H1 (cell line): ENCODE results near the gene ZPBP2. TPM values are rescaled to one million over a fixed set of nuclear protein-coding genes. Genes with fewer than 3 reads are reported as not detected.

Experiments used
- CTCF ChIA-PET: fragments of 300-600 bp; sonication (Branson Sonifier 250); formaldehyde crosslinking; loops from one replicate; lab custom pipeline; 2021; ENCODE audit not compliant: partially characterized antibody; lab: Charles Lee
- POLR2A ChIA-PET: fragments of 300-600 bp; sonication (Branson Sonifier 250); formaldehyde crosslinking; loops from one replicate; lab custom pipeline; 2021; ENCODE audit warnings: inconsistent platforms; ENCODE audit not compliant: partially characterized antibody; lab: Charles Lee
- DNase-seq, 2 experiments: peaks; one replicate each; pipeline versions ENCODE4 v3.0.0 to v3.0.0-alpha.2; 2010 to 2022; ENCODE audit warnings: low spot score in 2 of 2, low read depth in 1 of 2, mixed read lengths in 1 of 2
- FAIRE-seq: peaks from 2 replicates; lab custom pipeline; 2011; peaks lifted over from hg19 to GRCh38; lab: Jason Lieb, UNC
- H2AFZ ChIP-seq: 2 replicates; pipeline ENCODE4 v1.8.1; 2012; ENCODE audit warnings: low read length, inconsistent platforms
- H2AK5ac ChIP-seq: 2 replicates; pipeline ENCODE4 v1.6.1; 2013; ENCODE audit warnings: low read depth, low read length
- H2BK120ac ChIP-seq: replicated peaks from 2 replicates; pipeline ENCODE3; 2013; ENCODE audit warnings: low read depth, low read length, inconsistent platforms
- H2BK12ac ChIP-seq: 2 replicates; pipeline ENCODE4 v1.6.1; 2013; ENCODE audit warnings: low read depth, low read length
- H2BK15ac ChIP-seq: 2 replicates; pipeline ENCODE4 v1.6.1; 2013; ENCODE audit warnings: low read length
- H2BK20ac ChIP-seq: 2 replicates; pipeline ENCODE4 v1.6.1; 2013; ENCODE audit warnings: low read length
- H2BK5ac ChIP-seq: 2 replicates; pipeline ENCODE4 v1.6.1; 2013; ENCODE audit warnings: low read depth, low read length
- H3K14ac ChIP-seq: 2 replicates; pipeline ENCODE4 v1.6.1; 2013; ENCODE audit warnings: inconsistent platforms; ENCODE audit not compliant: insufficient read length
- H3K18ac ChIP-seq: 2 replicates; pipeline ENCODE4 v1.6.1; 2013; ENCODE audit warnings: low read length; ENCODE audit errors: extremely low read depth
- H3K23ac ChIP-seq: 2 replicates; pipeline ENCODE4 v1.6.1; 2013; ENCODE audit warnings: inconsistent platforms; ENCODE audit not compliant: insufficient read length
- H3K23me2 ChIP-seq: 2 replicates; pipeline ENCODE4 v1.6.1; 2013; ENCODE audit warnings: low read depth, low read length
- H3K27ac ChIP-seq: 2 replicates; pipeline ENCODE4 v1.6.1; 2011; ENCODE audit warnings: low read depth, low read length, inconsistent platforms
- H3K27me3 ChIP-seq, 4 experiments: replicated peaks in 1 of 4; 1 replicate in 1 of 4; 2 replicates in 3 of 4; pipeline versions ENCODE4 v1.6.1 to v1.8.1; 2011 to 2013; ENCODE audit warnings: low read length in 3 of 4, mild to moderate bottlenecking in 3 of 4, inconsistent platforms in 2 of 4, mixed read lengths in 2 of 4, moderate library complexity in 1 of 4; ENCODE audit not compliant: control insufficient read depth in 3 of 4, insufficient read depth in 3 of 4; ENCODE audit errors: extremely low read depth in 1 of 4
- H3K36me3 ChIP-seq, 4 experiments: 2 replicates each; pipeline versions ENCODE4 v1.6.1 to v1.8.1; 2011 to 2013; ENCODE audit warnings: mild to moderate bottlenecking in 4 of 4, low read length in 3 of 4, moderate library complexity in 2 of 4, control low read depth in 1 of 4, inconsistent platforms in 1 of 4; ENCODE audit not compliant: insufficient read depth in 4 of 4, control insufficient read depth in 2 of 4
- H3K4ac ChIP-seq: replicated peaks from 2 replicates; pipeline ENCODE3; 2013; ENCODE audit warnings: low read length, low read depth, mixed read lengths, inconsistent platforms; ENCODE audit not compliant: insufficient read length
- H3K4me1 ChIP-seq, 4 experiments: replicated peaks in 1 of 4; 1 replicate in 1 of 4; 2 replicates in 3 of 4; pipeline versions ENCODE4 v1.6.1 to v1.8.1; 2011 to 2013; ENCODE audit warnings: low read length in 3 of 4, inconsistent platforms in 2 of 4, mixed read lengths in 1 of 4; ENCODE audit not compliant: insufficient read depth in 4 of 4, control insufficient read depth in 3 of 4
- H3K4me2 ChIP-seq, 2 experiments: 2 replicates each; pipeline versions ENCODE4 v1.6.1 to v1.8.1; 2011 to 2013; ENCODE audit warnings: low read depth in 2 of 2, low read length in 2 of 2, control low read depth in 1 of 2, inconsistent platforms in 1 of 2, mild to moderate bottlenecking in 1 of 2; ENCODE audit not compliant: insufficient read depth in 1 of 2
- H3K4me3 ChIP-seq, 4 experiments: fragments of 200-600, 300-600 bp in 1 of 4; sonication (generic), shearing (Covaris generic), sonication (Bioruptor Twin) in 1 of 4; 2 replicates each; pipeline versions ENCODE4 v1.5.1 to v1.8.1; 2011 to 2016; ENCODE audit warnings: low read length in 4 of 4, low read depth in 3 of 4, control low read depth in 2 of 4, inconsistent platforms in 2 of 4, mild to moderate bottlenecking in 2 of 4, mixed read lengths in 1 of 4, moderate library complexity in 1 of 4; ENCODE audit not compliant: insufficient read depth in 2 of 4; ENCODE audit errors: extremely low read depth in 1 of 4
- H3K56ac ChIP-seq: replicated peaks from 2 replicates; pipeline ENCODE3; 2013; ENCODE audit warnings: low read depth, mild to moderate bottlenecking, mixed read lengths, low read length, inconsistent platforms; ENCODE audit not compliant: insufficient read length
- H3K79me1 ChIP-seq: 2 replicates; pipeline ENCODE4 v1.6.1; 2013; ENCODE audit warnings: low read depth, low read length, control low read depth
- H3K79me2 ChIP-seq, 2 experiments: 2 replicates each; pipeline versions ENCODE4 v1.6.1 to v1.8.1; 2012 to 2013; ENCODE audit warnings: low read length in 2 of 2, mild to moderate bottlenecking in 2 of 2, inconsistent platforms in 1 of 2; ENCODE audit not compliant: insufficient read depth in 2 of 2, control insufficient read depth in 1 of 2
- H3K9ac ChIP-seq, 4 experiments: replicated peaks in 1 of 4; 1 replicate in 1 of 4; 2 replicates in 3 of 4; pipeline versions ENCODE4 v1.6.1 to v1.8.1; 2011 to 2013; ENCODE audit warnings: low read depth in 3 of 4, low read length in 3 of 4, control low read depth in 2 of 4, mild to moderate bottlenecking in 2 of 4, moderate library complexity in 2 of 4, inconsistent platforms in 1 of 4; ENCODE audit errors: extremely low read depth in 1 of 4
- H3K9me3 ChIP-seq, 2 experiments: 2 replicates each; pipeline versions ENCODE4 v1.6.1 to v1.8.1; 2012 to 2013; ENCODE audit warnings: mild to moderate bottlenecking in 2 of 2, moderate library complexity in 2 of 2, control low read depth in 1 of 2, inconsistent platforms in 1 of 2, low read depth in 1 of 2, low read length in 1 of 2, mixed read lengths in 1 of 2; ENCODE audit not compliant: insufficient read depth in 2 of 2
- H4K20me1 ChIP-seq, 2 experiments: replicated peaks in 1 of 2; 2 replicates each; pipeline versions ENCODE3 to v1.8.1; 2011 to 2013; ENCODE audit warnings: inconsistent platforms in 2 of 2, low read length in 2 of 2, mild to moderate bottlenecking in 1 of 2; ENCODE audit not compliant: insufficient read depth in 2 of 2, control insufficient read depth in 1 of 2
- H4K5ac ChIP-seq: 2 replicates; pipeline ENCODE4 v1.6.1; 2013; ENCODE audit warnings: low read length, low read depth, mixed read lengths, inconsistent platforms; ENCODE audit not compliant: insufficient read length
- H4K8ac ChIP-seq: 2 replicates; pipeline ENCODE4 v1.8.0; 2013; ENCODE audit warnings: mild to moderate bottlenecking, moderate library complexity, low read length, inconsistent platforms; ENCODE audit not compliant: insufficient read depth; ENCODE audit errors: extremely low read depth
- H4K91ac ChIP-seq: replicated peaks from 2 replicates; pipeline ENCODE3; 2013; ENCODE audit warnings: low read length, mixed read lengths, inconsistent platforms; ENCODE audit not compliant: insufficient read length
- BCL11A ChIP-seq, 2 experiments: IDR thresholded peaks; one replicate each; pipeline ENCODE4 v1.6.1; 2011; ENCODE audit warnings: low read depth in 2 of 2, low read length in 2 of 2, mild to moderate bottlenecking in 2 of 2
- WGBS, 2 experiments: shearing (Covaris generic) in 1 of 2; methylation state at CpG; one replicate each; pipeline versions ENCODE4 v1.1.6 to v1.1.7; 2013 to 2015; ENCODE audit warnings: low lambda C conversion rate in 2 of 2, mixed read lengths in 2 of 2, inconsistent platforms in 1 of 2, low coverage in 1 of 2, missing lambda C conversion rate in 1 of 2; ENCODE audit not compliant: insufficient replicate concordance in 2 of 2, insufficient coverage in 1 of 2, insufficient read length in 1 of 2; ENCODE audit errors: extremely low coverage in 1 of 2, missing lambda C conversion rate in 1 of 2; 5-methylcytosine and 5-hydroxymethylcytosine counted together
- polyA plus RNA-seq, 7 experiments: library from polyadenylated mRNA; depleted of rRNA in 3 of 7; stranded (reverse) in 5 of 7; unstranded in 2 of 7; fragments of >200 nt in 5 of 7; fragments of 200-250 nt in 2 of 7; gene quantifications; 1 replicate in 5 of 7; 2 replicates in 1 of 7; 4 replicates in 1 of 7; pipeline versions ENCODE4 v1.2.1 to v1.2.3, GENCODE V29; 2011 to 2013; ENCODE audit warnings: missing spikeins in 2 of 7, mixed read lengths in 2 of 7
- total RNA-seq: library from RNA; stranded (reverse); fragmentation: NEBNext Ultra II Directional; extraction: Animal tissue kit (Norgen Biotek cat#: 25700); gene quantifications from 2 replicates; pipeline ENCODE4 v1.2.1, GENCODE V29; 2021

The ZPBP2 gene
- total and polyA plus RNA-seq, 2 of the 8 experiments (the other 6 are each of a cell fraction or from before 2014, with no cell fraction given): not detected

GRCh38 chr17:39920218-39921210 is 52.5 kb downstream of the ZPBP2 start:
- H3K23ac ChIP-seq: no peak overlapping the region
- WGBS, 2 experiments: 92% methylated on average over 18 of the region's 19 CpGs; no CpG with 5 or more reads in 1 of the 2 experiments
- H4K5ac ChIP-seq: no peak overlapping the region
- peaks cover 14 to 15% of the 10 kb centered on the region in 2 experiments for H4K20me1 ChIP-seq
- FAIRE-seq: no peak
- no peak overlapping the region for H3K18ac ChIP-seq
- no peak overlapping the region for H2AK5ac ChIP-seq
- no peak for DNase-seq
- no peak overlapping the region for H3K27ac ChIP-seq
- no peak overlapping the region for H3K4me2 ChIP-seq
- no peak overlapping the region for H3K4me3 ChIP-seq
- H3K56ac ChIP-seq: no peak overlapping the region
- no peak overlapping the region for H3K14ac ChIP-seq
- no peak overlapping the region for H2BK5ac ChIP-seq
- no peak overlapping the region for H3K9ac ChIP-seq
- no peak overlapping the region for H2BK12ac ChIP-seq
- H3K36me3 ChIP-seq: peaks cover 13 to 24% (median 19%) of the 10 kb centered on the region in 4 experiments; a peak in 7 of 8 replicates
- no peak overlapping the region for H2BK15ac ChIP-seq
- peaks cover 0 to 10% (median 7%) of the 10 kb centered on the region in 4 experiments; a peak in 6 of 7 replicates for H3K4me1 ChIP-seq
- ChIA-PET CTCF (no interaction called here), POLR2A (interaction anchor here (0.9 kb wide), 1 partner anchor 89 kb away, joined by 5 read pairs; no protein-coding TSS in a partner anchor)
- peaks cover 9% of the 10 kb centered on the region for H3K79me1 ChIP-seq
- H2BK120ac ChIP-seq: no peak overlapping the region
- no peaks in the 10 kb centered on the region for H3K9me3 ChIP-seq
- H3K27me3 ChIP-seq: no peaks in the 10 kb centered on the region
- H4K91ac ChIP-seq: no peak overlapping the region
- H4K8ac ChIP-seq: no peak overlapping the region; the same call in 1 of the 2 replicates
- TF ChIP-seq BCL11A (IDR thresholded peaks at IDR 0.05; ENCODE audit: low read depth in 2 of 2, low read length in 2 of 2): no peak
- H3K23me2 ChIP-seq: no peaks in the 10 kb centered on the region
- H2BK20ac ChIP-seq: no peak overlapping the region
- no peak overlapping the region for H3K4ac ChIP-seq
- no peak overlapping the region for H2AFZ ChIP-seq
- H3K79me2 ChIP-seq: peaks cover 0 to 16% of the 10 kb centered on the region in 2 experiments; a peak in 2 of 4 replicates
